NCI-H748 treated with DMSO at 0.1 percent for 48 hours (cell line): ENCODE data around the gene CEMIP2.
A peak's percentile ranks its signal among the peaks of the same experiment; 100 is the strongest.

Source experiments
- DNase-seq: peaks from one replicate; lab custom pipeline; 2025; lab: John Stamatoyannopoulos, UW

The CEMIP2 gene

DNA sequence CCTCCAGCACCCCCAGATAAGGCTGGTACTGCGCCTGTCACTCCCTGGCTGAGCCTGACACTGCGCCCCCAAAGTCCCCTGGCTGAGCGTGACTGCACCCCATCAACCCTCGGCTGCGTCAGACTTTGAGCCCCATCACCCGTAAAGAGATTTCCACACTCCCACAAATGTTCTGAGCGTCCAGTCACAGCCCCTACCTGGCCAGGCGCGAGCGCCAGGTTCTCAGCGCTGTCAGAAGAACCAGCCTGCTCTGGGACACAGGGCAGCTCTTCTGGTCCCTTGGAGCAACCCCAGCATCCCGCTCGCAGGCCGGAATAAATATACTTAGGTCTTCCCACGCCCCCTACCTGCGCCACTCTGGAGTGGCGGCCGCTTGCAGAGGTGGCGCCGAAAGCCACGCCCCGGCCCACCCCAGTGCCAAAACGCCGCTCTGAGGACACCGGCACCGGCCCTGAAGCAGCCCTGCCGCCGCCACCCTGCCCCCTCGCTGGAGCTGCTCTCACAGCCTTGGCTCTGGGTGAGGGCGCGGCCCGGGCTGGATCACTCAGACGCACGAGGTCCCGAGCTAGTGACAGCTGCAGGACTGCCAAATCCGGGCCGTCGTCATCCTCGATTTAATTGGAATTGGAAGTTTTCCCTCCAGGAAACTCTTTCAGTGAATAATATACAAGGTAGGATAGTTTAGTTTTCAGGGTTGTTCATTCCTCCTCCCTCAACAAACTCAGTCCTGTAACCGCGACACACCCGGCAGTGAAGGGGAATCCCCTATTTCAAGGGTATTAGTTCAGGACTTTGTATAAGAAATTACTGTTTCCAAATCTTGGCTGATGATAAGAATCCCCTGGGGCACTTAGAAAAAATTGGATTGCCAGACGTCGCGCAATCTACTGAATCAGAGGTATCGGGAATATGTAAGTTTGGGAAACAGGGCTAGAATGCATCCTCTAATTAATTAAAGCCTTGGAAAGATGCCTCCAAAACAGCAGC is 1.2 kb upstream of the CEMIP2 start:
- DNase-seq = peak; percentile 57

DNA sequence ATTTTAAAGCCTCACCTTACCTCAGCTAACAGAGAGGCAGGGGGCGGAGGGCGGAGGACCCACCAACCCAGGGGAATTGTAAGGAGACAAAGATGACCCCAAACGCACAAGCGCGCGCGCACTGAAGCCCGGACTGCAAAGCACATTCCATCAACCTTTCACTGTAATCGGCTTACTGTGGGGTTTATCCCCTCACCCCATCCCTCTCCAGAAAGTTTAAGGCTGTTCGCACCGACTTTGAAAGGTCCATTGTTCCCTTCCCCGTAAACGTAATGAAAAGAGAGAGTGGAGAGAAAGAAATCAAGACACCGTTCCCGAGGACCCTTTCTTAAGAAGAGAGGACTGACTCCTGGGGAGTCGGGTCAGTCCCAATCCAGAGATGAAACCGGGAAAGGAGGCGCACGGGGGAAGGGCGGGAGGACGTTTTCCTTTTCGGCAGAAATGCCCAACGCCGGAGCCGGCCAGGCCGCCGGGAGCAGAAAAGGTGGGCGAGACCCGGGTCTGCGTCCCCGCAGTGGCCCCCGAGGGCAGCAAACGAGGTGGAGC is 464 bp downstream of the CEMIP2 start:
- DNase-seq = no peak

GRCh38 chr9:71767163-71767775 is 1.0 kb downstream of the CEMIP2 start:
- DNase-seq = no peak

DNA sequence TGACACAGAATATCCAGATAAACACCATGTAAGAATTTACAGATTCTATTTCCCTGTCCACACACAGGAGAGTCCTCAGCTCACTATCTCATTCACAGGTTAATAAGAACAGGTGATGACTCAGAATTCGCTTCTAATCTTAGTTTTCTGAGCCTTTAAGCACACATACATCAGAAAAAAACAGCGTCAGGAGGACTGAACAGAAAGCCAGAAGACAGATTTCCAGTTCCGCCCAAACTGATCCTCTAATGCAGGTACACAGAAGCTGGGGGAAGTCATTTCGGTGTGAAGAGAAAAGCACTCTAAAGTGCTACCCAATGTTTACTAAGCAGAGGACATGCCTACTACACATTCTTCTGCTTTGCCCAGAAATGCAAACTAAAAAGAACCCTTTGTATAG is 1.6 kb downstream of the CEMIP2 start:
- no peak for DNase-seq

GRCh38 chr9:71765693-71766092 is 2.6 kb downstream of the CEMIP2 start:
- DNase-seq = no peak

GRCh38 chr9:71764891-71765290 is 3.4 kb downstream of the CEMIP2 start:
- DNase-seq = no peak

GRCh38 chr9:71764463-71764862 is 3.9 kb downstream of the CEMIP2 start:
- DNase-seq = no peak

DNA sequence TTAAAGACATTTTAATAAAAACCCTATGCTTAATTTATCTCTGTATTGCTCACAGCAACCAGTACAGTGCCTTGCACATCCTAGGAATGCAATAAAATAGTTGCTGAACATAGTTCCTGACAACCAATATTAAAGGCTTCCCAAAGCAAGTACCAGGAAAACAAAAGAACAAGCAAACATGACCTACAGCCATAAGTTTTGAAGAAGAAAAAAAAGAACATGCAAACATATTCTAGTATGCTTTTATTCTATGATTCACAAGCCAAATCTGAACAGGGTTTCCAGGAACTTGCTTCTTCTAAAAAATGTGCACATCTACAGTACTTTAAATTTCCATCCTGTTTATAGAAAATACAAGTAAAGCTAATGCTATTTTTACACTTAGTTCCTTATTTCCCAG is 4.5 kb downstream of the CEMIP2 start:
- DNase-seq = no peak

DNA sequence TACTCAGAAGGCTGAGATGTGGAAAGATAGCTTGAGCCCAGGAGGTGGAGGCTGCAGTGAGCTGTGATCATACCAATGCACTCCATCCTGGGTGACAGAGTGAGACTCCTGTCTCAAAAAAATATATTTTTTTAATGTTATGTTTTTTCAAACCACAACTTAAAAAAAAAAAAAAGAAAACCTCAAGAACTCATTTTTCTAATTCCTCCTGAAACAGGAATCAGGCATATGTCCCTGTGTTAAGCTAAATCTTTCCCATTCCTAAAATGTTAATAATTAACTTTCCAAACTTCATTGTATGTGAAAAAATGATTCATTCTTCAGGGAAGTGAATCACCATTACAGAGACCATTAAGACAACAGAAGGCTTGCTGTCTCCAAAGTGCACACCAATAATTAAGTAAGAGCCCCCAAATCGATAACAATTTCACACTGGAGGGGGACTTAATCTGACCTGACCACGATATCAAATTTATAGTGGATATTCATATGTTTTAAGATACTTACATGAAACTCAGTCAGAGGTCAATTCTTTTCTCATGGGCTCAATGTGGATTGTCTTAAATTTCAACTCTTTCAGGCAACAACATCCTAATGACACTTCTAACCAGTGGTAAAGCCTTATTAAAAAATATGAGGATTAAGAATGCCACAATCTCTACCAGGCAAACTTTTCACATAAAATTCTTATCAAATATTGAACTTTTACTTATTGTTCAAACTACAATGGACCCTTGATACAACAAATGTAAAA is 5.2 kb downstream of the CEMIP2 start:
- no peak for DNase-seq

DNA sequence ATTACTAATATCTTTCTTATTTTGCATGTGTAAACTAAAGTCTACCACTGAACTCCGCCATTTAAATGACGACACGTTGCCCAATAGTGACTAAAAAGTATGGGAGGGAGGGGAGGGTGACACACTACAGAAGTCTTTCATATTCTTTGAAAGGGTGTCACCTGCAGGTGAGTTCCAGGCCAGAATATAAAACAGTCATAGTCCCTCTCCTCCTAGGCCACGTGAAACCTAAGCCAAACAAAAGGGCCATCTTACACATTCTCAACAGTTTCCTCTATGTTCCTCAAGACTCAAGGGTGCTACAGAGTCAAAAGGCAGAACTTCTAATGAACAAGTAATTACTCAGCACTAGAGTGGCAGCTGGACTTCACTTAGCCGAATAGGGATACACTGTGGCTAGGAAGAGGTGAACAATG is 6.4 kb downstream of the CEMIP2 start:
- no peak for DNase-seq

GRCh38 chr9:71760901-71761300 is 7.4 kb downstream of the CEMIP2 start:
- DNase-seq = no peak

DNA sequence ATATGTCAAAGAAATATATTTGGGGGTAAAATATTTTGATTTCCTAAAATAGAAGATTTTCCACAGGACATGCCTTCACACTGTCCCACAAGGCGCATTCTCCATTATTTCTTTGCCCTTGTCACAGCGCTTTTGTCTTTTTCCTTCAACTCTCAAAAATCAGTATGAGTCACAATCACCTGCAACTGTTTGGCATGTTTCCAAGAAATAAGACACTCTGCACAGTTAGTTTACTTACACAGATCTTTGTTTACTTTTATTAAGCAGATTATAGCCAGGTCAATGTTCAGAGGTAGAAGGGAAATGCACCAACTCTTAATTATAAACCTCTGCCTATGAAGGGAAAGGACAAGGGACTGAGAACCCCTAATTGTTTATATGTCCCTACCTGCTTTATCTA is 9.5 kb downstream of the CEMIP2 start:
- peak; percentile 74 for DNase-seq

DNA sequence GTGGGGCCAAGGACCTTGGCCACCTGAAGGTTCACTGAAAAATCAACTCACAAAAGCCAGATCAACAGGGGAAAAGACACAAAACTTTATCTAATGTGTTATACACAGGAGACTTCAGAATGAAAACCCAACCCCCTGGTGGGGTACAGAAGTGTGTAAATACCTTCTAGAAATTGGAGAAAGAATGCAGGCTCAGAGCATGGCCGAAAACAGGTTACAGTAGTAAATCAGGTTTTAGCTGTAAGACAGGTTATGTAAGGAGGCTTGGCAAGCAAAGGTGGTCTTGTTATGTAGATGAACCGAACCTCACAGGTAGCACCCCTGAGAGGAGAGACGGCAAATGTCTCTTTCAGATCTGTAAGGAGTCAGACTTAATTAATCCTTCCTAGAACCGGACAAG is 10.0 kb downstream of the CEMIP2 start:
- DNase-seq = no peak

DNA sequence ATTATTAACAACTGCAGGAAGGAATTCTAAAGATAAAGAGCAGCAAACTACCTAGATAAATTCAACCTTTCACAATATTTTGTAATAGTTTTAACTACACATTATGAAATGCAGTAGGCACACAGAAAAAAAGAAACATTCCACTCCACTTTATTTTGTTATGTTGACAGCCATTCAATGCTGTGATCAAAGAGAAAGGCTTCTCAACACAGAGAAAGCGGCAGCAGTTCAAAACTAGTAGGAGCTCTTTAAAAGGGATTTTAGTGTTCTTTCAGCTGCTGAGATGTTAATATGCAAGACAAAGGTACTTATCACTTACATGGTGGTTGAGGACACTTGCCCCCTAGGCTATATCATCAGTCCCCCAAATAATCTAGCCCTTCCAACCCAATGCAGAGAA is 11.6 kb downstream of the CEMIP2 start:
- DNase-seq = no peak

- no peak for DNase-seq
These were observed 12.4 kb downstream of the CEMIP2 start for GRCh38 chr9:71755869-71756268.

DNA sequence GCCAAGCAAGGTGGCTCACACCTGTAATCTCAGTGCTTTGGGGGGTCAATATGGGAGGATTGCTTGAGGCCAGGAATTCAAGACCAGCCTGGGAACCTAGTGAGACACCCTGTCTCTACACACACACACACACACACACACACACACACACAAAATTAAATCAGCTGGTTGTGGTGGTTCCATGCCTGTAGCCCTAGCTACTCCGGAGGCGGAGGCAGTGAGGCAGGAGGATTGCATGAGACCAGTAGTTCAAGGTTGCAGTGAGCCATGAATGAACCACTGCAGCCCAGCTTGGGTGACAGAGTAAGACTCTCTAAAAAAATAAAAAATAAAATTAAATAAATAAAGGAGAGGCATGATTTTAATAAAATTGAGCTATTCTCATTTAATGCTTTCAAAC is 13.1 kb downstream of the CEMIP2 start:
- DNase-seq = no peak

- no peak for DNase-seq
These were observed 14.2 kb downstream of the CEMIP2 start for GRCh38 chr9:71754151-71754550.

DNA sequence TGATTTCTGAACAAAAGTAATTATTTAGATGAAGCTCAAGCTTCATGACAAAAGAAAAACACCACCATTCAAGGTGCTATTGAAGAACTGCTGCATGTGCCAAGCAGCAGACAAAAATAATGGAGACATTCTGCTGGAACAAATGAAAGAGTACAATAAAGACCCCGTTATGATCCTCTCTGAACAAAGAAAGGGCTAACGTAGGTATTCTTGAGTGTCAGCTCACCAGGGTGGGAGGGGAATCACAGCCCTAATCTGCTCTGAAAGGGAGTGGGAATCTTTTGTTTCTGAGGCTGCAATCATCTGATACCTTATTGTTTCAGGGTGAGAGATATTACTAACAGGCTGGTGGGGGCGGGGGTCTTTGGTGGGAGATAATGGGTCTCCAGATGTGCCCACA is 15.4 kb downstream of the CEMIP2 start:
- DNase-seq = peak; percentile 27

DNA sequence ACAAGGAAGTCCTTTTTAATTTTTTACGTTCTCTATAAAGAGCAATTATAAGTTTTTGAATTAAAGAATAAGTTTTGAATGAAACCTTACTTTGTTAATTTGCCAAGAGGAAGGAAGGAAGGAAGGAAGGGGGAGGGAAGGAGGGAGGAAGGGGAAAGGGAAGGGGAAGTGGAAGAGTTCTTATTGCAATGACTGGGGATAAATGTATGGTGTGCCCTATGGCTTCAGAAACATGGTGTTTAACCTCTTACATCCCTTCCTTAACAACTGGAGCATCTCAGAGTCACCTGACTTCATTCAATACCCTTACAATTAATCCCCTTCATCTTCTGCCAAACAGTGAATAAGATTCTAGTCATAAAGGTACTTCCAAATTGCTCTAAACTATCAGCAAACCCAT is 16.0 kb downstream of the CEMIP2 start:
- no peak for DNase-seq

- no peak for DNase-seq
These were observed 20.0 kb downstream of the CEMIP2 start for GRCh38 chr9:71748280-71748743.

GRCh38 chr9:71747576-71747975 is 20.7 kb downstream of the CEMIP2 start:
- DNase-seq = no peak

- no peak for DNase-seq
These were observed 21.6 kb downstream of the CEMIP2 start for GRCh38 chr9:71746758-71747125.
